H1 (cell line): Measurements from ENCODE around the gene HS6ST2. TPM values are rescaled to one million over a fixed set of nuclear protein-coding genes. Genes with fewer than 3 reads are reported as not detected.

Experiments
- CTCF ChIA-PET: fragments of 300-600 bp; sonication (Branson Sonifier 250); formaldehyde crosslinking; loops from one replicate; lab custom pipeline; 2021; ENCODE audit not compliant: partially characterized antibody; lab: Charles Lee
- POLR2A ChIA-PET: fragments of 300-600 bp; sonication (Branson Sonifier 250); formaldehyde crosslinking; loops from one replicate; lab custom pipeline; 2021; ENCODE audit warnings: inconsistent platforms; ENCODE audit not compliant: partially characterized antibody; lab: Charles Lee
- DNase-seq, 2 experiments: peaks; one replicate each; pipeline versions ENCODE4 v3.0.0 to v3.0.0-alpha.2; 2010 to 2022; ENCODE audit warnings: low spot score in 2 of 2, low read depth in 1 of 2, mixed read lengths in 1 of 2
- FAIRE-seq: peaks from 2 replicates; lab custom pipeline; 2011; peaks lifted over from hg19 to GRCh38; lab: Jason Lieb, UNC
- H2AFZ ChIP-seq: 2 replicates; pipeline ENCODE4 v1.8.1; 2012; ENCODE audit warnings: low read length, inconsistent platforms
- H2AK5ac ChIP-seq: 2 replicates; pipeline ENCODE4 v1.6.1; 2013; ENCODE audit warnings: low read depth, low read length
- H2BK120ac ChIP-seq: replicated peaks from 2 replicates; pipeline ENCODE3; 2013; ENCODE audit warnings: low read depth, low read length, inconsistent platforms
- H2BK12ac ChIP-seq: 2 replicates; pipeline ENCODE4 v1.6.1; 2013; ENCODE audit warnings: low read depth, low read length
- H2BK15ac ChIP-seq: 2 replicates; pipeline ENCODE4 v1.6.1; 2013; ENCODE audit warnings: low read length
- H2BK20ac ChIP-seq: 2 replicates; pipeline ENCODE4 v1.6.1; 2013; ENCODE audit warnings: low read length
- H2BK5ac ChIP-seq: 2 replicates; pipeline ENCODE4 v1.6.1; 2013; ENCODE audit warnings: low read depth, low read length
- H3K14ac ChIP-seq: 2 replicates; pipeline ENCODE4 v1.6.1; 2013; ENCODE audit warnings: inconsistent platforms; ENCODE audit not compliant: insufficient read length
- H3K18ac ChIP-seq: 2 replicates; pipeline ENCODE4 v1.6.1; 2013; ENCODE audit warnings: low read length; ENCODE audit errors: extremely low read depth
- H3K23ac ChIP-seq: 2 replicates; pipeline ENCODE4 v1.6.1; 2013; ENCODE audit warnings: inconsistent platforms; ENCODE audit not compliant: insufficient read length
- H3K23me2 ChIP-seq: 2 replicates; pipeline ENCODE4 v1.6.1; 2013; ENCODE audit warnings: low read depth, low read length
- H3K27ac ChIP-seq: 2 replicates; pipeline ENCODE4 v1.6.1; 2011; ENCODE audit warnings: low read depth, low read length, inconsistent platforms
- H3K27me3 ChIP-seq, 4 experiments: replicated peaks in 1 of 4; 1 replicate in 1 of 4; 2 replicates in 3 of 4; pipeline versions ENCODE4 v1.6.1 to v1.8.1; 2011 to 2013; ENCODE audit warnings: low read length in 3 of 4, mild to moderate bottlenecking in 3 of 4, inconsistent platforms in 2 of 4, mixed read lengths in 2 of 4, moderate library complexity in 1 of 4; ENCODE audit not compliant: control insufficient read depth in 3 of 4, insufficient read depth in 3 of 4; ENCODE audit errors: extremely low read depth in 1 of 4
- H3K36me3 ChIP-seq, 4 experiments: 2 replicates each; pipeline versions ENCODE4 v1.6.1 to v1.8.1; 2011 to 2013; ENCODE audit warnings: mild to moderate bottlenecking in 4 of 4, low read length in 3 of 4, moderate library complexity in 2 of 4, control low read depth in 1 of 4, inconsistent platforms in 1 of 4; ENCODE audit not compliant: insufficient read depth in 4 of 4, control insufficient read depth in 2 of 4
- H3K4ac ChIP-seq: replicated peaks from 2 replicates; pipeline ENCODE3; 2013; ENCODE audit warnings: low read length, low read depth, mixed read lengths, inconsistent platforms; ENCODE audit not compliant: insufficient read length
- H3K4me1 ChIP-seq, 4 experiments: replicated peaks in 1 of 4; 1 replicate in 1 of 4; 2 replicates in 3 of 4; pipeline versions ENCODE4 v1.6.1 to v1.8.1; 2011 to 2013; ENCODE audit warnings: low read length in 3 of 4, inconsistent platforms in 2 of 4, mixed read lengths in 1 of 4; ENCODE audit not compliant: insufficient read depth in 4 of 4, control insufficient read depth in 3 of 4
- H3K4me2 ChIP-seq, 2 experiments: 2 replicates each; pipeline versions ENCODE4 v1.6.1 to v1.8.1; 2011 to 2013; ENCODE audit warnings: low read depth in 2 of 2, low read length in 2 of 2, control low read depth in 1 of 2, inconsistent platforms in 1 of 2, mild to moderate bottlenecking in 1 of 2; ENCODE audit not compliant: insufficient read depth in 1 of 2
- H3K4me3 ChIP-seq, 4 experiments: fragments of 200-600, 300-600 bp in 1 of 4; sonication (generic), shearing (Covaris generic), sonication (Bioruptor Twin) in 1 of 4; 2 replicates each; pipeline versions ENCODE4 v1.5.1 to v1.8.1; 2011 to 2016; ENCODE audit warnings: low read length in 4 of 4, low read depth in 3 of 4, control low read depth in 2 of 4, inconsistent platforms in 2 of 4, mild to moderate bottlenecking in 2 of 4, mixed read lengths in 1 of 4, moderate library complexity in 1 of 4; ENCODE audit not compliant: insufficient read depth in 2 of 4; ENCODE audit errors: extremely low read depth in 1 of 4
- H3K56ac ChIP-seq: replicated peaks from 2 replicates; pipeline ENCODE3; 2013; ENCODE audit warnings: low read depth, mild to moderate bottlenecking, mixed read lengths, low read length, inconsistent platforms; ENCODE audit not compliant: insufficient read length
- H3K79me1 ChIP-seq: 2 replicates; pipeline ENCODE4 v1.6.1; 2013; ENCODE audit warnings: low read depth, low read length, control low read depth
- H3K79me2 ChIP-seq, 2 experiments: 2 replicates each; pipeline versions ENCODE4 v1.6.1 to v1.8.1; 2012 to 2013; ENCODE audit warnings: low read length in 2 of 2, mild to moderate bottlenecking in 2 of 2, inconsistent platforms in 1 of 2; ENCODE audit not compliant: insufficient read depth in 2 of 2, control insufficient read depth in 1 of 2
- H3K9ac ChIP-seq, 4 experiments: replicated peaks in 1 of 4; 1 replicate in 1 of 4; 2 replicates in 3 of 4; pipeline versions ENCODE4 v1.6.1 to v1.8.1; 2011 to 2013; ENCODE audit warnings: low read depth in 3 of 4, low read length in 3 of 4, control low read depth in 2 of 4, mild to moderate bottlenecking in 2 of 4, moderate library complexity in 2 of 4, inconsistent platforms in 1 of 4; ENCODE audit errors: extremely low read depth in 1 of 4
- H3K9me3 ChIP-seq, 2 experiments: 2 replicates each; pipeline versions ENCODE4 v1.6.1 to v1.8.1; 2012 to 2013; ENCODE audit warnings: mild to moderate bottlenecking in 2 of 2, moderate library complexity in 2 of 2, control low read depth in 1 of 2, inconsistent platforms in 1 of 2, low read depth in 1 of 2, low read length in 1 of 2, mixed read lengths in 1 of 2; ENCODE audit not compliant: insufficient read depth in 2 of 2
- H4K20me1 ChIP-seq, 2 experiments: replicated peaks in 1 of 2; 2 replicates each; pipeline versions ENCODE3 to v1.8.1; 2011 to 2013; ENCODE audit warnings: inconsistent platforms in 2 of 2, low read length in 2 of 2, mild to moderate bottlenecking in 1 of 2; ENCODE audit not compliant: insufficient read depth in 2 of 2, control insufficient read depth in 1 of 2
- H4K5ac ChIP-seq: 2 replicates; pipeline ENCODE4 v1.6.1; 2013; ENCODE audit warnings: low read length, low read depth, mixed read lengths, inconsistent platforms; ENCODE audit not compliant: insufficient read length
- H4K8ac ChIP-seq: 2 replicates; pipeline ENCODE4 v1.8.0; 2013; ENCODE audit warnings: mild to moderate bottlenecking, moderate library complexity, low read length, inconsistent platforms; ENCODE audit not compliant: insufficient read depth; ENCODE audit errors: extremely low read depth
- H4K91ac ChIP-seq: replicated peaks from 2 replicates; pipeline ENCODE3; 2013; ENCODE audit warnings: low read length, mixed read lengths, inconsistent platforms; ENCODE audit not compliant: insufficient read length
- ASH2L ChIP-seq: fragments of 200-600, 300-600 bp; sonication (generic); IDR thresholded peaks from one replicate; pipeline ENCODE4 v1.7.1; 2017; ENCODE audit warnings: low read length
- BRCA1 ChIP-seq: IDR thresholded peaks from 2 replicates; pipeline ENCODE4 v1.6.1; 2012; ENCODE audit warnings: low read depth, low read length, improper control_type of control experiment
- CBX5 ChIP-seq: fragments of 300-800, 300-1000 bp; sonication (generic); IDR thresholded peaks from 2 replicates; pipeline ENCODE4 v1.7.1; 2016; ENCODE audit warnings: antibody characterized with exemption, low read length, low read depth
- CHD2 ChIP-seq: IDR thresholded peaks from 2 replicates; pipeline ENCODE4 v1.6.1; 2012; ENCODE audit warnings: low read length, improper control_type of control experiment
- CTBP2 ChIP-seq: IDR thresholded peaks from 2 replicates; pipeline ENCODE4 v1.7.0; 2011; ENCODE audit warnings: borderline replicate concordance, mild to moderate bottlenecking, moderate library complexity, mixed read lengths, low read length; ENCODE audit not compliant: insufficient read depth, insufficient read length
- EP300 ChIP-seq, 2 experiments: IDR thresholded peaks; 1 replicate in 1 of 2; 2 replicates in 1 of 2; pipeline ENCODE4 v1.6.1; 2011 to 2012; ENCODE audit warnings: low read depth in 2 of 2, low read length in 2 of 2, mild to moderate bottlenecking in 2 of 2, borderline replicate concordance in 1 of 2, inconsistent platforms in 1 of 2, moderate library complexity in 1 of 2
- GABPA ChIP-seq: IDR thresholded peaks from 2 replicates; pipeline ENCODE4 v1.6.1; 2011; ENCODE audit warnings: mild to moderate bottlenecking, low read length, moderate library complexity, borderline replicate concordance; ENCODE audit not compliant: insufficient read depth
- HDAC6 ChIP-seq: IDR thresholded peaks from one replicate; pipeline ENCODE4 v1.7.1; 2012; ENCODE audit warnings: low read depth, mild to moderate bottlenecking, inconsistent platforms, low read length, moderate library complexity
- KDM4A ChIP-seq: IDR thresholded peaks from one replicate; pipeline ENCODE4 v1.7.1; 2012; ENCODE audit warnings: low read depth, mild to moderate bottlenecking, moderate library complexity, low read length, inconsistent platforms; ENCODE audit not compliant: severe bottlenecking
- NRF1 ChIP-seq: IDR thresholded peaks from 2 replicates; pipeline ENCODE4 v1.6.1; 2011; ENCODE audit warnings: mild to moderate bottlenecking, low read depth, low read length, improper control_type of control experiment
- POLR2A ChIP-seq, 2 experiments: IDR thresholded peaks; 1 replicate in 1 of 2; 2 replicates in 1 of 2; pipeline ENCODE4 v1.6.1; 2011; ENCODE audit warnings: low read depth in 2 of 2, low read length in 2 of 2, mild to moderate bottlenecking in 2 of 2; ENCODE audit errors: control extremely low read depth in 1 of 2
- POLR2AphosphoS5 ChIP-seq: IDR thresholded peaks from 2 replicates; pipeline ENCODE4 v1.6.1; 2011; ENCODE audit warnings: low read depth, low read length
- RXRA ChIP-seq: IDR thresholded peaks from 2 replicates; pipeline ENCODE4 v1.6.1; 2011; ENCODE audit warnings: low read depth, mild to moderate bottlenecking, low read length, moderate library complexity; ENCODE audit not compliant: insufficient read depth
- SIRT6 ChIP-seq: IDR thresholded peaks from one replicate; pipeline ENCODE4 v1.7.1; 2012; ENCODE audit warnings: low read length, inconsistent platforms
- TEAD4 ChIP-seq: IDR thresholded peaks from 2 replicates; pipeline ENCODE4 v1.6.1; 2012; ENCODE audit warnings: low read depth, low read length, inconsistent platforms, mixed read lengths
- WGBS, 2 experiments: shearing (Covaris generic) in 1 of 2; methylation state at CpG; one replicate each; pipeline versions ENCODE4 v1.1.6 to v1.1.7; 2013 to 2015; ENCODE audit warnings: low lambda C conversion rate in 2 of 2, mixed read lengths in 2 of 2, inconsistent platforms in 1 of 2, low coverage in 1 of 2, missing lambda C conversion rate in 1 of 2; ENCODE audit not compliant: insufficient replicate concordance in 2 of 2, insufficient coverage in 1 of 2, insufficient read length in 1 of 2; ENCODE audit errors: extremely low coverage in 1 of 2, missing lambda C conversion rate in 1 of 2; 5-methylcytosine and 5-hydroxymethylcytosine counted together
- polyA plus RNA-seq, 7 experiments: library from polyadenylated mRNA; depleted of rRNA in 3 of 7; stranded (reverse) in 5 of 7; unstranded in 2 of 7; fragments of >200 nt in 5 of 7; fragments of 200-250 nt in 2 of 7; gene quantifications; 1 replicate in 5 of 7; 2 replicates in 1 of 7; 4 replicates in 1 of 7; pipeline versions ENCODE4 v1.2.1 to v1.2.3, GENCODE V29; 2011 to 2013; ENCODE audit warnings: missing spikeins in 2 of 7, mixed read lengths in 2 of 7
- total RNA-seq: library from RNA; stranded (reverse); fragmentation: NEBNext Ultra II Directional; extraction: Animal tissue kit (Norgen Biotek cat#: 25700); gene quantifications from 2 replicates; pipeline ENCODE4 v1.2.1, GENCODE V29; 2021
- TF ChIP-seq, protein P1 (sequence below): IDR thresholded peaks from 2 replicates; pipeline ENCODE4 v1.6.1; 2012; ENCODE audit warnings: inconsistent platforms

The HS6ST2 gene
- total and polyA plus RNA-seq, 2 of the 8 experiments (the other 6 are each of a cell fraction or from before 2014, with no cell fraction given): 3.9 TPM

DNA sequence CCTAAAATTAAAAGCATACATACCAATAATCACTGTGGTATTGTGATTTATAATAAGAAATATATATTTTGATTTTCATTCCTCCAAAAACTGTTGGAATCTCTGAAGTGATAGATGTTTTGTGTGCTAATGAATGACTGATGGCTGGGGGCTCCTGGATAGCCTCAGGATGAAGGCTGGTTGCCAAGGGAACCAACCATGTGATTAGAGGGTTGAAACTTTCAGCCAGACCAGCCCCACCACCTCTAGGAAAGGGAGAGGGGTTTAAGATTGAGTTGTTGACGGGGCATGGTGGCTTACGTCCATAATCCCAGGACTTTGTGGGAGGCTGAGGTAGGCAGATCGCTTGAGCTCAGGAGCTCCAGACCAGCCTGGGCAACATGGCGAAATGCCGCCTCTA, 34.0 kb downstream of the HS6ST2 start:
- Histone ChIP-seq H2AK5ac (no peak overlapping the region), H2BK20ac (no peak overlapping the region), H3K56ac (no peak overlapping the region), H3K36me3 (no peaks in the 10 kb centered on the region), H3K27ac (no peak overlapping the region), H3K9ac (no peak overlapping the region), H3K4ac (no peak overlapping the region), H2BK12ac (no peak overlapping the region), H4K8ac (no peak overlapping the region), H2BK5ac (no peak overlapping the region), H3K23me2 (no peaks in the 10 kb centered on the region), H2BK120ac (no peak overlapping the region), H3K23ac (no peak overlapping the region), H3K27me3 (no peaks in the 10 kb centered on the region), H2AFZ (no peak overlapping the region), H3K4me2 (no peak overlapping the region), H3K79me2 (no peaks in the 10 kb centered on the region), H3K18ac (no peak overlapping the region), H3K4me3 (no peak overlapping the region), H3K79me1 (no peaks in the 10 kb centered on the region), H3K14ac (no peak overlapping the region), H3K4me1 (no peaks in the 10 kb centered on the region; a peak in 1 of 7 replicates), H3K9me3 (no peaks in the 10 kb centered on the region), H4K5ac (no peak overlapping the region), H2BK15ac (no peak overlapping the region), H4K91ac (no peak overlapping the region), H4K20me1 (no peaks in the 10 kb centered on the region)
- ChIA-PET CTCF (no interaction called here), POLR2A (no interaction called here)
- FAIRE-seq: no peak
- WGBS, 2 experiments: 98% methylated on average over 5 of the region's 5 CpGs; no CpG with 5 or more reads in 1 of the 2 experiments
- DNase-seq: no peak
- TF ChIP-seq SIRT6: no peak
- no peak for TF ChIP-seq POLR2AphosphoS5
- TF ChIP-seq NRF1: no peak
- no peak for TF ChIP-seq KDM4A
- TF ChIP-seq ASH2L: no peak
- TF ChIP-seq HDAC6: no peak
- no peak for TF ChIP-seq CTBP2
- no peak for TF ChIP-seq POLR2A (IDR thresholded peaks at IDR 0.05; ENCODE audit: control extremely low read depth in 1 of 2, low read depth in 2 of 2, low read length in 2 of 2)
- TF ChIP-seq EP300 (IDR thresholded peaks at IDR 0.05; ENCODE audit: borderline replicate concordance in 1 of 2, low read depth in 2 of 2, low read length in 2 of 2): no peak
- no peak for TF ChIP-seq CBX5
- TF ChIP-seq BRCA1: no peak
- TF ChIP-seq RXRA: no peak
- no peak for TF ChIP-seq TEAD4
- TF ChIP-seq, protein P1, sequence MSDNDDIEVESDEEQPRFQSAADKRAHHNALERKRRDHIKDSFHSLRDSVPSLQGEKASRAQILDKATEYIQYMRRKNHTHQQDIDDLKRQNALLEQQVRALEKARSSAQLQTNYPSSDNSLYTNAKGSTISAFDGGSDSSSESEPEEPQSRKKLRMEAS: no peak
- no peak for TF ChIP-seq GABPA
- no peak for TF ChIP-seq CHD2
